BJ (cell line): ENCODE data around the gene RCBTB1. TPM values are rescaled to one million over a fixed set of nuclear protein-coding genes. Genes with fewer than 3 reads are reported as not detected.

Experiments used
- CTCF ChIA-PET: fragments of 350-600 bp; formaldehyde crosslinking; extraction: SDS; loops from one replicate; lab custom pipeline; 2021; ENCODE audit warnings: antibody characterized with exemption, inconsistent platforms; lab: Yijun Ruan, JAX
- POLR2A ChIA-PET: fragments of 300-600 bp; sonication (Branson Sonifier 250); formaldehyde crosslinking; extraction: SDS; loops from one replicate; lab custom pipeline; 2021; ENCODE audit warnings: antibody characterized with exemption; lab: Charles Lee
- DNase-seq: peaks from one replicate; pipeline ENCODE4 v3.0.0-alpha.2; 2011; ENCODE audit warnings: low read depth
- H3K27me3 ChIP-seq: 2 replicates; pipeline ENCODE4 v1.6.0; 2011; ENCODE audit warnings: low read length; ENCODE audit not compliant: control insufficient read depth, insufficient read depth
- H3K36me3 ChIP-seq: 2 replicates; pipeline ENCODE4 v1.5.1; 2011; ENCODE audit warnings: low read length; ENCODE audit not compliant: control insufficient read depth, insufficient read depth
- H3K4me3 ChIP-seq: 2 replicates; pipeline ENCODE4 v1.5.1; 2011; ENCODE audit warnings: low read depth, mild to moderate bottlenecking, control low read depth, low read length
- CTCF ChIP-seq: IDR thresholded peaks from 2 replicates; pipeline ENCODE4 v1.5.1; 2011; ENCODE audit warnings: low read depth, mild to moderate bottlenecking, control low read depth, inconsistent platforms, low read length, moderate library complexity; ENCODE audit not compliant: insufficient read depth
- polyA minus RNA-seq: library from RNA; depleted of rRNA, polyadenylated mRNA; stranded (reverse); fragments of >200 nt; gene quantifications from 2 replicates; pipeline ENCODE4 v1.2.3, GENCODE V29; 2011; rRNA and poly(A)+ RNA removed
- polyA plus RNA-seq: library from polyadenylated mRNA; depleted of rRNA; stranded (reverse); fragments of >200 nt; gene quantifications from 2 replicates; pipeline ENCODE4 v1.2.3, GENCODE V29; 2011; rRNA removed

Gene RCBTB1
- polyA plus RNA-seq (8.0 and 11.6 TPM in 2 replicates), polyA minus RNA-seq (4.8 and 8.4 TPM in 2 replicates)

- ChIA-PET CTCF (no interaction called here), POLR2A (no interaction called here)
- DNase-seq = no peak
- H3K27me3 ChIP-seq = no peaks in the 10 kb centered on the region
- TF ChIP-seq CTCF = no peak
- peak within 1 kb of the TSS; percentile 86 for H3K4me3 ChIP-seq
- H3K36me3 ChIP-seq = no peaks in the 10 kb centered on the region
Measured at GRCh38 chr13:49585220-49586157, at the start of gene RCBTB1. Gene RCBTB1 (minus strand): TSS chr13:49585558. CDS start chr13:49567279, 18,279 bp downstream.

- ChIA-PET CTCF (interaction anchor here (0.6 to 1.3 kb wide), 4 partner anchors 10 to 303 kb away, joined by 3 read pairs; partner anchors contain the start of gene SPRYD7), POLR2A (no interaction called here)
- Histone ChIP-seq H3K27me3 (no peaks in the 10 kb centered on the region), H3K36me3 (no peaks in the 10 kb centered on the region), H3K4me3 (no peak overlapping the region)
- DNase-seq = no peak
- no peak for TF ChIP-seq CTCF
Measured at GRCh38 chr13:49633710-49634109, 48.4 kb upstream of the RCBTB1 start.

DNA sequence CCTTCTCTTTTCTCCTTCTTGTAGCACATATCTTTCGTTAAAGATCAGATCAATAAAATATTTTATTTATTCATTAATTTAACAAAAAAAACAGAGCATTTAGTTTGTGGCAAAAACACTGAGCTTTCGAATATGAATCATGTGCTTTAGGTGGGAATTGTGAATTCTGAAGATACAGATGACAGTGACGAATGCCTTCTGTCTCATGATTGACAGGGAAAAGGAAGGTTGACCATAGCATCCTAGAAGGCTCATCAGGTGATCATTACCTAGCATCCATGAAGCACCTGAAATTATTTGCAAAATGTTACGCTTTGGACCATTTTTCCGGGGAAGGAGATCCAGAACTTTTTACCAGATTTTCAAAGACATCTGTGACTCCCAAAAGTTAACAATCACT, 46.8 kb upstream of the RCBTB1 start:
- TF ChIP-seq CTCF = no peak
- H3K4me3 ChIP-seq = no peak overlapping the region
- no peak for DNase-seq
- ChIA-PET POLR2A (no interaction called here), CTCF (no interaction called here)
- H3K27me3 ChIP-seq = no peaks in the 10 kb centered on the region
- H3K36me3 ChIP-seq = no peaks in the 10 kb centered on the region

DNA sequence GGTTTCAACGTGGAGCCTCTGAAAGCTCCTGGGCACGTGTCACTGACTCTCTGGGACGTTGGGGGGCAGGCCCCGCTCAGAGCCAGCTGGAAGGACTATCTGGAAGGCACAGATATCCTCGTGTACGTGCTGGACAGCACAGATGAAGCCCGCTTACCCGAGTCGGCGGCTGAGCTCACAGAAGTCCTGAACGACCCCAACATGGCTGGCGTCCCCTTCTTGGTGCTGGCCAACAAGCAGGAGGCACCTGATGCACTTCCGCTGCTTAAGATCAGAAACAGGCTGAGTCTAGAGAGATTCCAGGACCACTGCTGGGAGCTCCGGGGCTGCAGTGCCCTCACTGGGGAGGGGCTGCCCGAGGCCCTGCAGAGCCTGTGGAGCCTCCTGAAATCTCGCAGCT, 45.2 kb upstream of the RCBTB1 start:
- TF ChIP-seq CTCF = no peak
- Histone ChIP-seq H3K36me3 (no peaks in the 10 kb centered on the region), H3K4me3 (no peak overlapping the region), H3K27me3 (no peaks in the 10 kb centered on the region)
- no peak for DNase-seq
- ChIA-PET CTCF (interaction anchor here (1.3 kb wide), 1 partner anchor 17 kb away, joined by 3 read pairs; no protein-coding TSS in a partner anchor), POLR2A (no interaction called here)

DNA sequence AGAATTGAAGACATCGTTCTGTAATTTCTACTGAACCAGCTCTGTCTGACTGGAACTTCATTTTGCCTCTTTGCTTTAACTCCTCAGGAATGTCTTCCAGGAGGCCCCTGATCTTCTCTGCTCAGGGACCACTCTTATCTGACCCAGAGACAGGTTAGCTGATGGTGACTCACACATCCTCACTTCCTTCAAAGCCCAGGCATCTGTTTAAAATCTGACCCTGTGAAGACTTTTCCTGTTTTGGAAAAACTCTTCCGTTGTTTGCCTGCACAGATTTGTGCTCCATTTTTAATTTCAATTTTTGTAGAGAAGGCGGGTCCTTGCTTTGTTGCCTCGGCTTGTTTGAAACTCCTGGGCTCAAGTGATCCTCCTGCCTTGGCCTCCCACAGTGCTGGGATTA, 44.6 kb upstream of the RCBTB1 start:
- no peaks in the 10 kb centered on the region for H3K27me3 ChIP-seq

More for the DNA sequence above, 44.6 kb upstream of the RCBTB1 start:
- POLR2A ChIA-PET = no interaction called here
- CTCF ChIA-PET = interaction anchor here (0.6 to 1.3 kb wide), 4 partner anchors 10 to 28 kb away, joined by 3 read pairs; no protein-coding TSS in a partner anchor
- Histone ChIP-seq H3K4me3 (no peak overlapping the region), H3K36me3 (no peaks in the 10 kb centered on the region)
- DNase-seq = no peak
- TF ChIP-seq CTCF = no peak
